Measurements from ENCODE around the gene ZBTB7B. TPM values are rescaled to one million over a fixed set of nuclear protein-coding genes. Genes with fewer than 3 reads are reported as not detected.

The ZBTB7B gene
- total RNA-seq, 1 experiment from 2014 or later = 38.3 TPM

- no peaks in the 10 kb centered on the region; the same call in 1 of the 2 replicates for H3K4me1 ChIP-seq (ENCODE audit: insufficient read depth, low read length)
- H2BK120ac ChIP-seq (ENCODE audit: low read depth, low read length, poor library complexity, severe bottlenecking) = no peak overlapping the region
- no peak overlapping the region for H3K27ac ChIP-seq (ENCODE audit: insufficient read length, low read depth, low read length)
- Mint-ChIP-seq H3K4me3 (no peak overlapping the region), H3K27me3 (ENCODE audit: low read depth) (peaks cover 19% of the 10 kb centered on the region), H3K4me1 (peaks cover 21 to 24% of the 10 kb centered on the region in 2 experiments), H3K9me3 (no peaks in the 10 kb centered on the region), H3K27ac (no peak overlapping the region), H3K36me3 (ENCODE audit: insufficient read depth in 1 of 3, low read depth in 3 of 3) (peaks cover 10 to 18% (median 18%) of the 10 kb centered on the region in 3 experiments; a peak in 6 of 7 replicates)
- H3K9me3 ChIP-seq (ENCODE audit: control insufficient read depth, low read depth, low read length) = no peaks in the 10 kb centered on the region
- DNase-seq = no peak
- H4K8ac ChIP-seq (replicated peaks; ENCODE audit: insufficient read length, low read depth, low read length) = no peak overlapping the region
- no peak overlapping the region for H3T11ph ChIP-seq (ENCODE audit: low read length)
- no peak overlapping the region for H4K91ac ChIP-seq (ENCODE audit: insufficient read length, low read depth, low read length)
- H3K18ac ChIP-seq (ENCODE audit: insufficient read length, low read depth, low read length) = no peak overlapping the region
- H3K4ac ChIP-seq (ENCODE audit: low read depth, low read length) = no peak overlapping the region
- H3K4me2 ChIP-seq (ENCODE audit: insufficient read depth, insufficient read length, low read length) = no peak overlapping the region
- H3K56ac ChIP-seq (ENCODE audit: insufficient read length, low read depth, low read length) = no peak overlapping the region
- no peak overlapping the region for H4K5ac ChIP-seq (ENCODE audit: insufficient read length, low read depth, low read length)
- H3K27me3 ChIP-seq (ENCODE audit: insufficient read depth, low read length) = peaks cover 4% of the 10 kb centered on the region; the same call in 1 of the 2 replicates
- peaks cover 16% of the 10 kb centered on the region for H3K23me2 ChIP-seq (ENCODE audit: insufficient read length, low read depth, low read length, poor library complexity, severe bottlenecking)
- no peak overlapping the region for H2AK5ac ChIP-seq (ENCODE audit: insufficient read length, low read length)
- H3K79me2 ChIP-seq (ENCODE audit: insufficient read depth, low read length) = no peaks in the 10 kb centered on the region
- no peak overlapping the region for H2BK15ac ChIP-seq (ENCODE audit: low read depth, low read length)
- no peaks in the 10 kb centered on the region for H4K20me1 ChIP-seq (ENCODE audit: control insufficient read depth, insufficient read depth, insufficient read length)
- no peak overlapping the region for H3K9ac ChIP-seq (ENCODE audit: extremely low read depth, insufficient read length, low read length)
- no peak overlapping the region for H3K23ac ChIP-seq (ENCODE audit: insufficient read length, low read depth, low read length)
- TF ChIP-seq, protein P1, sequence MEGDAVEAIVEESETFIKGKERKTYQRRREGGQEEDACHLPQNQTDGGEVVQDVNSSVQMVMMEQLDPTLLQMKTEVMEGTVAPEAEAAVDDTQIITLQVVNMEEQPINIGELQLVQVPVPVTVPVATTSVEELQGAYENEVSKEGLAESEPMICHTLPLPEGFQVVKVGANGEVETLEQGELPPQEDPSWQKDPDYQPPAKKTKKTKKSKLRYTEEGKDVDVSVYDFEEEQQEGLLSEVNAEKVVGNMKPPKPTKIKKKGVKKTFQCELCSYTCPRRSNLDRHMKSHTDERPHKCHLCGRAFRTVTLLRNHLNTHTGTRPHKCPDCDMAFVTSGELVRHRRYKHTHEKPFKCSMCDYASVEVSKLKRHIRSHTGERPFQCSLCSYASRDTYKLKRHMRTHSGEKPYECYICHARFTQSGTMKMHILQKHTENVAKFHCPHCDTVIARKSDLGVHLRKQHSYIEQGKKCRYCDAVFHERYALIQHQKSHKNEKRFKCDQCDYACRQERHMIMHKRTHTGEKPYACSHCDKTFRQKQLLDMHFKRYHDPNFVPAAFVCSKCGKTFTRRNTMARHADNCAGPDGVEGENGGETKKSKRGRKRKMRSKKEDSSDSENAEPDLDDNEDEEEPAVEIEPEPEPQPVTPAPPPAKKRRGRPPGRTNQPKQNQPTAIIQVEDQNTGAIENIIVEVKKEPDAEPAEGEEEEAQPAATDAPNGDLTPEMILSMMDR (conservative IDR thresholded peaks at IDR 0.05) = no peak
- no peak overlapping the region for H2BK5ac ChIP-seq (ENCODE audit: insufficient read length, low read length)
- WGBS (ENCODE audit: extremely low coverage, insufficient read length, low lambda C conversion rate) = no CpG with 5 or more reads among the region's 7 CpGs
- H2BK12ac ChIP-seq (ENCODE audit: insufficient read length, low read depth, low read length) = no peak overlapping the region
- no peaks in the 10 kb centered on the region for H3K79me1 ChIP-seq (ENCODE audit: insufficient read depth, low read depth, low read length, poor library complexity, severe bottlenecking)
- H2AFZ ChIP-seq (ENCODE audit: low read length) = no peak overlapping the region
- H2BK20ac ChIP-seq (ENCODE audit: low read depth, low read length, poor library complexity, severe bottlenecking) = no peak overlapping the region
- no peak overlapping the region for H3K14ac ChIP-seq (ENCODE audit: insufficient read depth, low read length)
Measured at GRCh38 chr1:155053531-155054105, 51.0 kb downstream of the ZBTB7B start.
